HL-60 (cell line): ENCODE results near the gene CIB4.

Experiments used
- CTCF ChIP-seq: IDR thresholded peaks from one replicate; pipeline ENCODE4 v1.5.1; 2011; ENCODE audit warnings: low read length, control low read depth, inconsistent platforms; ENCODE audit not compliant: insufficient read depth
- GABPA ChIP-seq: IDR thresholded peaks from 2 replicates; pipeline ENCODE4 v1.6.1; 2012; ENCODE audit warnings: low read depth
- POLR2AphosphoS5 ChIP-seq: IDR thresholded peaks from 2 replicates; pipeline ENCODE4 v1.6.1; 2012; ENCODE audit warnings: low read depth
- SPI1 ChIP-seq: IDR thresholded peaks from 2 replicates; pipeline ENCODE4 v1.6.1; 2012; ENCODE audit warnings: low read depth, mild to moderate bottlenecking, borderline replicate concordance
- TF ChIP-seq, protein P1 (sequence below): IDR thresholded peaks from 2 replicates; pipeline ENCODE4 v1.6.1; 2012; ENCODE audit warnings: low read depth; ENCODE audit not compliant: insufficient replicate concordance

DNA sequence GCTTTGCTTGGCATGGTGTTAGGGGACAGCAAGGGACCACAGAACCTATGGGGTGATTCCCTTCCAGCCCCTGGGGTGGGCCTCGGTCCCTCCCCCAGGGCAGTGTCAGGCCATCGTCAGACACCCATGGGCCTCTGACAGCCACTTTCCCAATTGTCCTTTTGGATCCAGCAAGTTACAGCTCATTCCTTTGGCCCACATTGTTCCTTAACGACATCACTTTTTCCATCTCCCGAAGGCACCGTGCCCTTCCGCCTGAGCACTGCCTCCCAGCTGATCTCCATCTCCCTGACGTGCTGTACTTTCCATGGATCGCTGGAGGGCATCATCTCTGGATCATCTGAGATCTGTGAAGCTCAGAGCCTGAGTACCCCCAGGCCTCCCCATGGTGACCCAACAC, 41.0 kb upstream of the CIB4 start:
- TF ChIP-seq CTCF = no peak
- no peak for TF ChIP-seq GABPA
- TF ChIP-seq POLR2AphosphoS5 = no peak
- no peak for TF ChIP-seq SPI1
- TF ChIP-seq, protein P1, sequence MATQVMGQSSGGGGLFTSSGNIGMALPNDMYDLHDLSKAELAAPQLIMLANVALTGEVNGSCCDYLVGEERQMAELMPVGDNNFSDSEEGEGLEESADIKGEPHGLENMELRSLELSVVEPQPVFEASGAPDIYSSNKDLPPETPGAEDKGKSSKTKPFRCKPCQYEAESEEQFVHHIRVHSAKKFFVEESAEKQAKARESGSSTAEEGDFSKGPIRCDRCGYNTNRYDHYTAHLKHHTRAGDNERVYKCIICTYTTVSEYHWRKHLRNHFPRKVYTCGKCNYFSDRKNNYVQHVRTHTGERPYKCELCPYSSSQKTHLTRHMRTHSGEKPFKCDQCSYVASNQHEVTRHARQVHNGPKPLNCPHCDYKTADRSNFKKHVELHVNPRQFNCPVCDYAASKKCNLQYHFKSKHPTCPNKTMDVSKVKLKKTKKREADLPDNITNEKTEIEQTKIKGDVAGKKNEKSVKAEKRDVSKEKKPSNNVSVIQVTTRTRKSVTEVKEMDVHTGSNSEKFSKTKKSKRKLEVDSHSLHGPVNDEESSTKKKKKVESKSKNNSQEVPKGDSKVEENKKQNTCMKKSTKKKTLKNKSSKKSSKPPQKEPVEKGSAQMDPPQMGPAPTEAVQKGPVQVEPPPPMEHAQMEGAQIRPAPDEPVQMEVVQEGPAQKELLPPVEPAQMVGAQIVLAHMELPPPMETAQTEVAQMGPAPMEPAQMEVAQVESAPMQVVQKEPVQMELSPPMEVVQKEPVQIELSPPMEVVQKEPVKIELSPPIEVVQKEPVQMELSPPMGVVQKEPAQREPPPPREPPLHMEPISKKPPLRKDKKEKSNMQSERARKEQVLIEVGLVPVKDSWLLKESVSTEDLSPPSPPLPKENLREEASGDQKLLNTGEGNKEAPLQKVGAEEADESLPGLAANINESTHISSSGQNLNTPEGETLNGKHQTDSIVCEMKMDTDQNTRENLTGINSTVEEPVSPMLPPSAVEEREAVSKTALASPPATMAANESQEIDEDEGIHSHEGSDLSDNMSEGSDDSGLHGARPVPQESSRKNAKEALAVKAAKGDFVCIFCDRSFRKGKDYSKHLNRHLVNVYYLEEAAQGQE = no peak
